Stomach (tissue), 4 donors: ENCODE measurements around the gene SLC22A31.

Source experiments
- EP300 ChIP-seq: sonication (generic); formaldehyde crosslinking; IDR thresholded peaks from one replicate; pipeline ENCODE4 v1.6.1; 2017; ENCODE audit warnings: antibody characterized with exemption
- POLR2A ChIP-seq, 4 donors: fragments of 450-650 bp; IDR thresholded peaks; one replicate each; pipeline ENCODE4 v1.6.1; 2016; ENCODE audit warnings: antibody characterized with exemption in 4 of 4, control low read depth in 2 of 4, mild to moderate bottlenecking in 1 of 4, moderate library complexity in 1 of 4
- POLR2AphosphoS5 ChIP-seq, 3 donors: sonication (generic); formaldehyde crosslinking; IDR thresholded peaks; one replicate each; pipeline ENCODE4 v1.6.1; 2016; ENCODE audit warnings: antibody characterized with exemption in 3 of 3
- TF ChIP-seq, protein P1 (sequence below), 7 experiments: fragments of 450-650 bp in 4 of 7; fragments of 200-600 bp in 3 of 7; sonication (generic) in 3 of 7; IDR thresholded peaks; one replicate each; pipeline ENCODE4 v1.5.1; 2016 to 2019; ENCODE audit warnings: antibody characterized with exemption in 7 of 7, control low read depth in 2 of 7, mild to moderate bottlenecking in 1 of 7

DNA sequence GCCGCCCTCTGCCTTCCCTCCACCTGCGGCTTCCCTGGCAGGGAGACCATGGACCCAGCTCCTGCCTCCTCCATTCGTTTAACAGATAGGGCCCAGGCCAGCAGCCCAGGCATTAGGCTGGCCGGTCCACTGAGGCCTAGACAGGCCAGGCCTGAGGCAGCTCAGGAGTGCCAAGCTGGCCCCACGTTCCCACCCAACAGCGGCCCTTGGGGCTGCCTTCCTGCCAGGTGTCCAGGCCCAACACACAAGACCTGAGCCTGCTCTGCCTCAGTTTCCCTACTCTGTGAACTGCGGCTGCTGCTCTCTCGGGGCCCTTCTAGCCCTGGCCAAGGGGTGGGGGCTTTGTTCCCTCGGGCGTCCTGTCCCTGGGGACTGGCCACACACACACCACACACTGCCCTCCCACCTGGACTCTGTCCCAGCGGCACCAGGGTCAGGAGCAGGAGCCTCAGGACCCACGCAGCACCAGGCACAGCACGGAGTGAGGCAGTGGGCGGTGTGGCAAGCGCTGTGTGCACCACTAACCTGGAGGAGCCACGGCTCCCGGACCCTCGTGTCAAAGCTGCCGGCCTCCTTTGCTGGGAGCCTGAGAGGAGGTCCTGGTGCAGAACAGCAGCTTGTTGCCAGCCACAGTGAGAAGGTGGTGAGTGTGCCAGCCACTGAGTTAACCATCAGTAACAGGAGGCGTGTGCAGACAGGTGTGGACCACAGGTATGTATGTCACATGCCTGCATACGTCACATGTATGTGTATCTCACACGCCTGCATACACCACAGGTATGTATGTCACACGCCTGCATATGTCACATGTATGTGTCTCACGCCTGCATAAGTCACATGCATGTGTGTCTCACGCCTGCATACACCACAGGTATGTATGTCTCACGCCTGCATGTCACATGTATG lies 43.3 kb downstream of the SLC22A31 start:
- TF ChIP-seq, protein P1, sequence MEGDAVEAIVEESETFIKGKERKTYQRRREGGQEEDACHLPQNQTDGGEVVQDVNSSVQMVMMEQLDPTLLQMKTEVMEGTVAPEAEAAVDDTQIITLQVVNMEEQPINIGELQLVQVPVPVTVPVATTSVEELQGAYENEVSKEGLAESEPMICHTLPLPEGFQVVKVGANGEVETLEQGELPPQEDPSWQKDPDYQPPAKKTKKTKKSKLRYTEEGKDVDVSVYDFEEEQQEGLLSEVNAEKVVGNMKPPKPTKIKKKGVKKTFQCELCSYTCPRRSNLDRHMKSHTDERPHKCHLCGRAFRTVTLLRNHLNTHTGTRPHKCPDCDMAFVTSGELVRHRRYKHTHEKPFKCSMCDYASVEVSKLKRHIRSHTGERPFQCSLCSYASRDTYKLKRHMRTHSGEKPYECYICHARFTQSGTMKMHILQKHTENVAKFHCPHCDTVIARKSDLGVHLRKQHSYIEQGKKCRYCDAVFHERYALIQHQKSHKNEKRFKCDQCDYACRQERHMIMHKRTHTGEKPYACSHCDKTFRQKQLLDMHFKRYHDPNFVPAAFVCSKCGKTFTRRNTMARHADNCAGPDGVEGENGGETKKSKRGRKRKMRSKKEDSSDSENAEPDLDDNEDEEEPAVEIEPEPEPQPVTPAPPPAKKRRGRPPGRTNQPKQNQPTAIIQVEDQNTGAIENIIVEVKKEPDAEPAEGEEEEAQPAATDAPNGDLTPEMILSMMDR (IDR thresholded peaks at IDR 0.05) = no peak
- TF ChIP-seq POLR2A (IDR thresholded peaks at IDR 0.05) (no peak), EP300 (no peak), POLR2AphosphoS5 (IDR thresholded peaks at IDR 0.05) (no peak)
